Activated B cell treated with CpG ODN at 0.5 μM for 24 hours (primary cell): Measurements from ENCODE around the gene CHD1L. TPM values are rescaled to one million over a fixed set of nuclear protein-coding genes. Genes with fewer than 3 reads are reported as not detected.

Experiments
- ATAC-seq: fragments of 200-7000 bp; cut with Tn5 transposase; one replicate; pipeline ENCODE4 v1.10.0; 2021; ENCODE audit warnings: low read depth, mild to moderate bottlenecking, moderate library complexity
- CTCF ChIA-PET: fragments of 350-600 bp; sonication (Branson Sonifier 250); formaldehyde crosslinking; loops from one replicate; lab custom pipeline; 2021; ENCODE audit warnings: antibody characterized with exemption; lab: Charles Lee
- POLR2A ChIA-PET: fragments of 350-600 bp; sonication (Branson Sonifier 250); formaldehyde crosslinking; loops from one replicate; lab custom pipeline; 2021; ENCODE audit warnings: antibody characterized with exemption; lab: Charles Lee
- DNase-seq: peaks from one replicate; pipeline ENCODE4 v3.0.0; 2022
- H3K27ac Mint-ChIP-seq: one replicate; pipeline ENCODE4 v1.8.0; 2020; ENCODE audit warnings: mixed read lengths
- H3K27me3 Mint-ChIP-seq: one replicate; pipeline ENCODE4 v1.8.0; 2021; ENCODE audit warnings: mixed read lengths
- H3K36me3 Mint-ChIP-seq: one replicate; pipeline ENCODE4 v1.8.0; 2021; ENCODE audit warnings: low read depth, mixed read lengths
- H3K4me1 Mint-ChIP-seq: one replicate; pipeline ENCODE4 v1.8.0; 2021; ENCODE audit warnings: mixed read lengths
- H3K4me3 Mint-ChIP-seq: one replicate; pipeline ENCODE4 v1.8.0; 2020; ENCODE audit warnings: mild to moderate bottlenecking, mixed read lengths
- H3K9me3 Mint-ChIP-seq: one replicate; pipeline ENCODE4 v1.8.0; 2020; ENCODE audit warnings: mixed read lengths
- CTCF ChIP-seq: fragments of 200-600 bp; IDR thresholded peaks from one replicate; pipeline ENCODE4 v1.8.0; 2022; ENCODE audit warnings: antibody characterized with exemption, mild to moderate bottlenecking
- intact Hi-C: fragments of 100-400 bp; cut with micrococcal nuclease; formaldehyde crosslinking; loops from one replicate; pipeline ENCODE4 v1.15.1; 2024
- total RNA-seq: library from RNA; stranded (reverse); gene quantifications from 2 replicates; pipeline ENCODE4 v1.2.3, GENCODE V29; 2022

The CHD1L gene
- total RNA-seq, 1 donor from 2014 or later, result 55.7 TPM

GRCh38 chr1:147338571-147338970, 96.1 kb downstream of the CHD1L start:
- Mint-ChIP-seq H3K4me3 (no peak overlapping the region), H3K27me3 (peaks cover 9% of the 10 kb centered on the region), H3K9me3 (no peaks in the 10 kb centered on the region), H3K27ac (no peak overlapping the region), H3K36me3 (no peaks in the 10 kb centered on the region), H3K4me1 (no peaks in the 10 kb centered on the region)
- DNase-seq (no peak), ATAC-seq (no peak)
- intact Hi-C loops, result no loop called here
- CTCF ChIA-PET, result no interaction called here
- POLR2A ChIA-PET, result no interaction called here
- TF ChIP-seq CTCF, result no peak

- ATAC-seq (no peak), DNase-seq (no peak)
- intact Hi-C loops, result no loop called here
- Mint-ChIP-seq H3K27me3 (peaks cover 32% of the 10 kb centered on the region), H3K4me3 (no peak overlapping the region), H3K9me3 (peaks cover 5% of the 10 kb centered on the region), H3K27ac (no peak overlapping the region), H3K36me3 (no peaks in the 10 kb centered on the region), H3K4me1 (no peaks in the 10 kb centered on the region)
- POLR2A ChIA-PET, result no interaction called here
- CTCF ChIA-PET, result no interaction called here
- no peak for TF ChIP-seq CTCF
Observed at GRCh38 chr1:147341246-147341645, 98.8 kb downstream of the CHD1L start.

Other genes starting within 250 kb of the CHD1L start
- 9.8 and 10.5 TPM in 2 replicates for gene PRKAB2, start 70.2 kb upstream of the CHD1L start, total RNA-seq
- gene FMO5, start 17.3 kb upstream of the CHD1L start, total RNA-seq, result 1.5 and 1.8 TPM in 2 replicates